Measurements from ENCODE around the gene HIVEP3. TPM values are rescaled to one million over a fixed set of nuclear protein-coding genes. Genes with fewer than 3 reads are reported as not detected.

The HIVEP3 gene
- total RNA-seq, 1 donor from 2014 or later, result 11.6 TPM

- no peak for ATAC-seq
- Histone ChIP-seq H3K36me3 (no peaks in the 10 kb centered on the region), H3K27me3 (ENCODE audit: low read depth) (no peaks in the 10 kb centered on the region), H3K9me3 (no peaks in the 10 kb centered on the region), H3K4me3 (no peak overlapping the region), H3K4me1 (peaks cover 22% of the 10 kb centered on the region), H3K27ac (no peak overlapping the region)
- DNase-seq, result no peak
- intact Hi-C loops (cut with DNase I), result no loop called here
- no peak for TF ChIP-seq CTCF (IDR thresholded peaks at IDR 0.05)
Observed at GRCh38 chr1:41846625-41847405, 71.9 kb downstream of the HIVEP3 start.

DNA sequence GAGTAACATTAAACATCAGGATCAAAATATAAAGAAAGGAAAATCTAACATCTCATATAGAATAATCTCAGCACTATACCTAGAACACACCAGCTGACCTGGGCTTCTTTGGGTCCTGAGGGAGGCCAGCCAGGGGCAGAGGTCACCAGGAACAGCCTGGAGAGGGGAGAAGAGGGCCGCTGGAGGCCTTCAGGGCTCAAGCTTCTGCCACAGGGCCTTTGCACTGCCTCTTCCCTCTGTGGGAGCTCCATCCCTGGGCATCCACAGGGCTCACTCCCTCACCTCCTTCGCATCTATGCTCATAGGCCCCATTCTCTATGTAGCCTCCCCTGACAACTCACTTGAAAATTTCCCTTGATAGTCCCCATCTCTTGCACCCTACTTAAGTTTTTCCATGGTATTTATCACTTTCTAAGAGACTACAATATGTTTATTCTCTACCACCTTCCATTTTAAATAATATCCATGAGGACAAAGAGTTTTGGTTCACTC, 73.9 kb downstream of the HIVEP3 start:
- Histone ChIP-seq H3K27me3 (ENCODE audit: low read depth) (no peaks in the 10 kb centered on the region), H3K4me1 (peaks cover 20% of the 10 kb centered on the region), H3K4me3 (no peak overlapping the region), H3K36me3 (no peaks in the 10 kb centered on the region), H3K9me3 (no peaks in the 10 kb centered on the region), H3K27ac (no peak overlapping the region)
- DNase-seq (no peak), ATAC-seq (no peak)
- intact Hi-C loops (cut with DNase I), result no loop called here
- no peak for TF ChIP-seq CTCF (IDR thresholded peaks at IDR 0.05)

DNA sequence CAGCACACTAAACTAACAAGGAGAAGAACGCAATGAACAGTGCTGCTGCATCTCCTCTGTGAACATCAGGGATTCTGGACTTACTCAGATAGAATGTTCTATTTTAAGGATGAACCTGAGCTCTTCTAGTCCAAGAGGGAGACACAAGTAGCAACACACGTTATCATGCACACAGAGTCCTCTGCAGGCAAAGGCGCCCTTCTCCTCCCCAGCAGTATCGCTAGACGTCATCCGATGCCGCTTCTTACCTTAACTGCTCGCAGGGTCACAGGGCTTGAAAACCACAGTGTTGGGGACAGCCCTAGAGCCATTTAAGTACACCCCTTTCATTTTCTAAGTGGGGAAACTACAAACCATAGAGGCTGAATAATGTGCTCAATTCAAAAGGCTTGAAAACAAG, 74.5 kb downstream of the HIVEP3 start:
- no peaks in the 10 kb centered on the region for H3K9me3 ChIP-seq
- intact Hi-C loops (cut with DNase I), result no loop called here
- H3K27me3 ChIP-seq (ENCODE audit: low read depth), result no peaks in the 10 kb centered on the region
- H3K4me1 ChIP-seq, result peaks cover 20% of the 10 kb centered on the region
- no peak overlapping the region for H3K27ac ChIP-seq
- no peaks in the 10 kb centered on the region for H3K36me3 ChIP-seq
- no peak overlapping the region for H3K4me3 ChIP-seq
- no peak for TF ChIP-seq CTCF (IDR thresholded peaks at IDR 0.05)
- ATAC-seq, result no peak
- no peak for DNase-seq

GRCh38 chr1:41842993-41843755, 75.5 kb downstream of the HIVEP3 start:
- Histone ChIP-seq H3K27ac (no peak overlapping the region), H3K27me3 (ENCODE audit: low read depth) (no peaks in the 10 kb centered on the region), H3K4me3 (no peak overlapping the region), H3K4me1 (peaks cover 9% of the 10 kb centered on the region), H3K9me3 (no peaks in the 10 kb centered on the region), H3K36me3 (no peaks in the 10 kb centered on the region)
- no peak for TF ChIP-seq CTCF (IDR thresholded peaks at IDR 0.05)
- ATAC-seq (no peak), DNase-seq (no peak)
- intact Hi-C loops (cut with DNase I), result no loop called here

DNA sequence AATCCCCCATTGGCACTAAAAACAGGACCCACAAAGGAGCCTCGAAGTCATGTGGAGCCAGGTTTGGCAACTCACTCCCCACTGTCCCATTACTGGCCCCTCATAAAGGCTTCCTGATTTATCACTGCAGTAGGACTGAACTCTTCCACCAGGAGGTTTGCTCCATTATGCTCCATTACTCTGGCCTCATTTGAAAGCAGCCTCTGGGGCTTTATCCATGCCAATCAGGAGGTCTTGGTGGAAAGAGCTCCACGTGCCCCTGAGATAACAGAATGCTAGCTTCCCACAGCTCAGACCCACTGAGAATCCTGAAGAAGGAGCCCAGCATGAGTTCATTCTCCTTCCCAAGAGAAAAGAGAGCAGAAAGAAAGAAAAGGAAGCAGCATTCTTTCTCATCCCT, 76.4 kb downstream of the HIVEP3 start:
- TF ChIP-seq CTCF (IDR thresholded peaks at IDR 0.05), result no peak
- intact Hi-C loops (cut with DNase I), result no loop called here
- Histone ChIP-seq H3K9me3 (no peaks in the 10 kb centered on the region), H3K4me1 (peaks cover under 1% of the 10 kb centered on the region), H3K36me3 (no peaks in the 10 kb centered on the region), H3K27me3 (ENCODE audit: low read depth) (no peaks in the 10 kb centered on the region), H3K27ac (no peak overlapping the region), H3K4me3 (no peak overlapping the region)
- no peak for DNase-seq
- no peak for ATAC-seq
